Activated T-helper 1 cell treated with anti-CD3 and anti-CD28 coated beads, Interleukin-12 subunit alpha, Interleukin-12 subunit beta, Interleukin-2, Interleukin-4 antibody, amounts not matched to agents 30 ng/mL and 10 ng/mL and 1 ng/mL, durations not matched to agents 14 hours and 24 hours and 36 hours (primary cell): ENCODE results near the gene SPPL3. TPM values are rescaled to one million over a fixed set of nuclear protein-coding genes. Genes with fewer than 3 reads are reported as not detected.

Experiments used
- DNase-seq: peaks from one replicate; pipeline ENCODE4 v3.0.0; 2021; ENCODE audit warnings: low spot score
- H3K27ac Mint-ChIP-seq: one replicate; pipeline ENCODE4 v1.8.0; 2021; ENCODE audit warnings: mild to moderate bottlenecking, mixed read lengths
- H3K27me3 Mint-ChIP-seq: one replicate; pipeline ENCODE4 v1.8.0; 2022; ENCODE audit warnings: mild to moderate bottlenecking, moderate library complexity, mixed read lengths; ENCODE audit not compliant: insufficient read depth
- H3K36me3 Mint-ChIP-seq: one replicate; pipeline ENCODE4 v1.8.0; 2021; ENCODE audit warnings: low read depth, mixed read lengths
- H3K4me1 Mint-ChIP-seq: one replicate; pipeline ENCODE4 v1.8.0; 2021; ENCODE audit warnings: low read depth, mixed read lengths
- H3K4me3 Mint-ChIP-seq: one replicate; pipeline ENCODE4 v1.8.0; 2021; ENCODE audit warnings: mild to moderate bottlenecking, moderate library complexity, mixed read lengths
- H3K9me3 Mint-ChIP-seq: one replicate; pipeline ENCODE4 v1.8.0; 2021; ENCODE audit warnings: mixed read lengths
- intact Hi-C: fragments of 100-400 bp; cut with micrococcal nuclease; formaldehyde crosslinking; loops from one replicate; pipeline ENCODE4 v1.15.1; 2024
- total RNA-seq: library from RNA; stranded (reverse); gene quantifications from 2 replicates; pipeline ENCODE4 v1.2.3, GENCODE V29; 2022

SPPL3 gene
- total RNA-seq, 1 donor from 2014 or later: 27.3 TPM

DNA sequence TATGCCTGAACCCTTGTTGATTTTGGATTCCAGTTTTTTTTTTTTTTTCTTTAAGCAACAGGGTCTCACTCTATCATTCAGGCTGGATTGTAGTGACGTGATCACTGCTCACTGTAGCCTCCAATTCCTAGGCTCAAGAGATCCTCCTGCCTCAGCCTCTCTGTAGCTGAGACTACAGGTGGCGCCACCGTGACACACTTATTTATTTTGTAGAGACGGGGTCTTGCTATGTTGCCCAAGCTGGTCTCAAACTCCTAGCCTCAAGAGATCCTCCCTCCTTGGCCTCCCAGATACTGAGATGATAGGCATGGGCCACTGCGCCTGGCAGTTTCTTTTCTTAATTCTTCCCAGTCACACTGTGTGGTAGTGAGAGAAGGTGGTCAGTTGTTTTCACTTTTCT lies 153.4 kb downstream of the SPPL3 start:
- H3K4me1 Mint-ChIP-seq: peaks cover 5% of the 10 kb centered on the region
- intact Hi-C loops: no loop called here
- H3K27ac Mint-ChIP-seq: no peak overlapping the region
- DNase-seq: no peak
- H3K36me3 Mint-ChIP-seq: peaks cover 2% of the 10 kb centered on the region
- no peaks in the 10 kb centered on the region for H3K27me3 Mint-ChIP-seq
- no peak overlapping the region for H3K4me3 Mint-ChIP-seq
- peaks cover 13% of the 10 kb centered on the region for H3K9me3 Mint-ChIP-seq

DNA sequence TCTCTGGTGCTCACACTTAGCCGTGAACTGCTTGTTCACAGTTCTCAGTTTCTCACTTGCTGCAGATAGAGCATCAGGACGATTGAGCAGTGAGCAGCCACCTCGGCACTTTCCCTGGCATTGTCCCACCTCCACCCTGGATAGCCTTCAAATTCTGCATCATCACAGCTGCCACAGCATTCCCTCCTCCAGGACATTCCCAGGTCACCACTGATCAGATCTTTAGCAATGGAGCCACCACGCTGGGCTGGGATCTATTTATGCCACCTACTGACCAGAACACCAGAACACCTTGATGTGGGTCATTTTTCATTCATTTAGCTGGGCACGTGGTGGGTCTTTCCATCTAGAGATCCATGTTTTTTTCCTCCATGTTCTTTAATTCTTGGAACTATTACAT lies 154.9 kb downstream of the SPPL3 start:
- Mint-ChIP-seq H3K27me3 (no peaks in the 10 kb centered on the region), H3K4me3 (no peak overlapping the region), H3K27ac (no peak overlapping the region), H3K9me3 (peaks cover 4% of the 10 kb centered on the region), H3K36me3 (peaks cover 2% of the 10 kb centered on the region), H3K4me1 (peaks cover 5% of the 10 kb centered on the region)
- no peak for DNase-seq
- intact Hi-C loops: no loop called here

DNA sequence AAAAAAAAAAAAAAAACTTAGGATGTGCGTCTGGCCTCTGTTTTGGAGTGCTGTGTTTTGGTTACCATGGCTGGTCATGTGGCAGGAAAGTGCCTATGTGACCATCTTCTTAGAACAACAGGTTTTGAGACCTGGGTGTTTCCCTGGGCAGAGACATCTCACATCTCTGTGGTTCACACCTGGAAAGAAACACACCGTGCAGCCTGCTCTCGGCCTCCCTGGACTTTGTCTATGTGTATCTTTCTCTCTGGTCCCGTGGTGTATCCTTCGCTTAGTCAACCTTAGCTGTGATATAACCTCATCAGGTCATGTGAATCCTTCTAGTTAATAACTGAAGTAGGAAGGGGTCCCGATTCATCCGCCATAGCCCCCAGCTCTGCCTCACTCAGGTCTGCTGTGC lies 155.9 kb downstream of the SPPL3 start:
- intact Hi-C loops: no loop called here

DNA sequence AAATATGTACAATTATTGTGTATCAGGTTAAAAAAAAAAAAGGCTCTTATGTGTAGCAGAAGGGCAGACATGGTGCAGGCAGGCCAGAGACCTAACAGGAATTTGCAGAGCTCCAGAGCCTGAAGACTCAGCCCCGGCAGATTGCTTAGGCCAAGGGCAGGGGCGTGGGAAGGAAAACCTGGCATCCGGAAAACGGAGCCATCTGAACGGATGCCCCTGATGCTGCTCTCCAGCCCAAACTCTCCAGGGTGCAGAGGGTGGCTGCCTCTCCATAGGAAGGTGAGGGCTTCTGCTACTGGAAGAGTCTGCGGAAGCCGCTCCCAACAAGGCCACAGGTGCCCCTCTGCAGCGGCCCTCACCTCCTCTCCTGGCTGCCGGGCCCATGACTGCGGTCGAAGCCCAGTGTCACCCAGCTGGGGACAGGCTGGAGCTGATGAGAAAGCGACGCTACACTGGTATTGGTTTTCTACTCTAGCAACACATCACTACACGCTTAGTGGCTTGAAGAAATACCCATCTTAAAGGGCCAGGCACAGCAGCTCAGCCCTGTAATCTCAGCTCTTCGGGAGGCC lies 159.2 kb downstream of the SPPL3 start:
- intact Hi-C loops: no loop called here
- no peaks in the 10 kb centered on the region for H3K9me3 Mint-ChIP-seq
- no peaks in the 10 kb centered on the region for H3K4me1 Mint-ChIP-seq
- H3K27ac Mint-ChIP-seq: no peak overlapping the region
- H3K36me3 Mint-ChIP-seq: no peaks in the 10 kb centered on the region
- DNase-seq: no peak
- no peak overlapping the region for H3K4me3 Mint-ChIP-seq
- no peaks in the 10 kb centered on the region for H3K27me3 Mint-ChIP-seq

More for the DNA sequence above, 155.9 kb downstream of the SPPL3 start:
- no peaks in the 10 kb centered on the region for H3K36me3 Mint-ChIP-seq
- no peak overlapping the region for H3K4me3 Mint-ChIP-seq
- DNase-seq: no peak
- no peak overlapping the region for H3K27ac Mint-ChIP-seq
- no peaks in the 10 kb centered on the region for H3K4me1 Mint-ChIP-seq
- H3K27me3 Mint-ChIP-seq: no peaks in the 10 kb centered on the region
- no peaks in the 10 kb centered on the region for H3K9me3 Mint-ChIP-seq

DNA sequence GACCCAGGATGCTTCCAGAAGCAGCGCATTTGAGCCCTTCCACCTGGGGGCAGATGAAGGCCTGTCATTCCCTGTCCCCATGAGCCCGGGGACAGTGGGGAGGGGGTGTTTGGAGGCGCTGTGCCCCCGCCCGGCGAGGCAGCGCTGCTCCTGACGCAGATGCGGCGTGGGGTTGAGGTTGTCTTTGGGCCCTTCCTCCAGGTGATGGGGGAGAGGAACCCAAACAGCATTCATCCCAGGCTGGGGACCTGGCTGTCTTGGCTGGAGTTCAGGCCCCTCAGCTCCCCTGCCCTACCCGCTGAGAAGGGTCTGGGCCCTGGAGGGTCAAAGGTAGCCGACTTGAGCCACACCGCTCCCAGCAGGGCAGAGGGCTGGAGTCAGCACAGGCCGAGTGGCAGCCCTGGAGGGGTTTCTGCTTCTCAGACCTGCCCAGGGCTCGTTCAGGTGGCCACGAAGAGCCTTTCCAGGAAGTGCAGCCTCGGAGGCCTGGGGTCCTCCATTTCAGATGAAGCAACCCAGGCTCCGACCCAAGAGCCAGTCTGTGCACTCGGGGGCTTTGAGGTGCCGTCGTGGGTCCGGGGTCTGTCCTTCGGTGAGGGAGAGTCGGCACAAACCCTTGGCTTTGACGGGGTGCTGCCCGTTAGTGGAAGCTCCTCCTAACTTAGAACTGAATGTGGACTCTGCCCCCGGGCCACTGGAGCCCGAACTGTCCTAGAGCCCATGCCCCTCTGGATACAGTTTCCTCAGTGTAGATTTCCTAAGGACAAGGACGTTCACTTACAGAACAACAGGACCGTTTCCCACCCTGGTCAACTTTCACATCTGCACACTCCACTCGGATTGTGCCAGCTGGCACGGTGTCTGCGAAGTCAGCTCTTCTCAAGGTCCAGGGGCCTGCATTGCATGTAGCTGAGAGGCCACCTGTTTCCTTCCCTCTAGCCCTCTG lies 162.4 kb downstream of the SPPL3 start:
- DNase-seq: no peak
- intact Hi-C loops: no loop called here
- Mint-ChIP-seq H3K9me3 (no peaks in the 10 kb centered on the region), H3K4me3 (no peak overlapping the region), H3K4me1 (no peaks in the 10 kb centered on the region), H3K27ac (no peak overlapping the region), H3K36me3 (no peaks in the 10 kb centered on the region), H3K27me3 (no peaks in the 10 kb centered on the region)

DNA sequence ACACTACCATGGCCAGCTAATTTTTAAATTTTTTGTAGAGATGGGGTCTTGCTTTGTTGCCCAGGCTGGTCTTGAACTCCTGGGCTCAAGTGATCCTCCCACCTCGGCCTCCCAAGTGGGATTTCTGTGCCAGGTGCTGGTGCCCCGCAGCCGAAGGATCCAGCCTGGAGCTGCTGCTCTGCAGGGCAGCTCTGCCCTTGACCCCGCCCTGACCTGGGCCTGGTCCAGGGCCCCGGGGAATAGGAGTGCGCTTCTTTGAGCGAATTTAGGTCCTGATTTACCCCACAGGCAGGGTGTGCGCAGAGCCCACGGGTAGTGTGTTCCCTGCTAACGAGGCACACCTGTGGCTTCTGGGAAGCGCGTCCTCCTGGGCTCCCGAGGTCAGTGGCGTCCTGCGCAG lies 163.3 kb downstream of the SPPL3 start:
- intact Hi-C loops: no loop called here
- Mint-ChIP-seq H3K4me3 (no peak overlapping the region), H3K36me3 (no peaks in the 10 kb centered on the region), H3K27ac (no peak overlapping the region), H3K27me3 (no peaks in the 10 kb centered on the region), H3K4me1 (no peaks in the 10 kb centered on the region), H3K9me3 (no peaks in the 10 kb centered on the region)
- no peak for DNase-seq

DNA sequence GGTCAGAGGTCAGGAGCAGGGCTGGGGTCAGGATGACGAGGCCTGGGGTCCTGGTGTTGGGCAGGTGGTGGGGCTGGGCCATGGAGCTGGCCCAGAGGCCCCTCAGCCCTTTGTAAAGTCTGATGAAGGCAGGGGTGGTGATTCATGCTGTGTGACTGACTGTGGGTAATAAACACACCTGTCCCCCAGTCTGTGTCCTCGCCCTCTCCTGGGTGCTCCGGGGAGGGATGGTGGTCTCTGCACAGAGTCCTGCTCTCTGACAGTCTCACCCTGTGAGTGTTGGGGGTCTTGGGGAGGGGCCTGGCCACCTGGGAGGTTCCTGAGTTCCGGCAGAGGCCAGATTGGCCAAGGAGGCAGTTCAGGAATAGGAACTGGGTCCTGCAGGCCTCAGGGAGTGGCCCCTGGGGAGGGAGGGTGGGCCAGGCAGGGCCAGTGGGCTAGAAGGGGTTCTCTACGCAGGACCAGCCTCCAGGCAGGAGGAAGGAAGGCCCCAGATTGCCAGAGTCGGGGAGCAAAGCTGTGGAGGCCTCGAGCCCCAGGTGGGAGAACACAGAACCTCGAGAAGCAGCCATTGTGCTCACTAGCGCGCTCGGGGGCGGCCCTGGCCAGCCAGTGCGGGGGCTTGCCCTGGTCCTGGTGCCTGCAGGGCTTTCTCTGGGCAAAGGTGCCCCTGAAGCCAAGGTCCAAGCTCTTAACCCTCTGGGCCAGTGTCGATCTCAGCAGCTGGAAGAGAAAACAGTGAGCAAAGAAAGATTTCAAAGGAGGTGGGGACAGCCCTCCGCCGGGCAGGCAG lies 164.1 kb downstream of the SPPL3 start:
- H3K27me3 Mint-ChIP-seq: no peaks in the 10 kb centered on the region
- H3K36me3 Mint-ChIP-seq: no peaks in the 10 kb centered on the region
- intact Hi-C loops: no loop called here
- H3K4me3 Mint-ChIP-seq: no peak overlapping the region
- H3K9me3 Mint-ChIP-seq: no peaks in the 10 kb centered on the region
- no peak for DNase-seq
- no peaks in the 10 kb centered on the region for H3K4me1 Mint-ChIP-seq
- no peak overlapping the region for H3K27ac Mint-ChIP-seq

DNA sequence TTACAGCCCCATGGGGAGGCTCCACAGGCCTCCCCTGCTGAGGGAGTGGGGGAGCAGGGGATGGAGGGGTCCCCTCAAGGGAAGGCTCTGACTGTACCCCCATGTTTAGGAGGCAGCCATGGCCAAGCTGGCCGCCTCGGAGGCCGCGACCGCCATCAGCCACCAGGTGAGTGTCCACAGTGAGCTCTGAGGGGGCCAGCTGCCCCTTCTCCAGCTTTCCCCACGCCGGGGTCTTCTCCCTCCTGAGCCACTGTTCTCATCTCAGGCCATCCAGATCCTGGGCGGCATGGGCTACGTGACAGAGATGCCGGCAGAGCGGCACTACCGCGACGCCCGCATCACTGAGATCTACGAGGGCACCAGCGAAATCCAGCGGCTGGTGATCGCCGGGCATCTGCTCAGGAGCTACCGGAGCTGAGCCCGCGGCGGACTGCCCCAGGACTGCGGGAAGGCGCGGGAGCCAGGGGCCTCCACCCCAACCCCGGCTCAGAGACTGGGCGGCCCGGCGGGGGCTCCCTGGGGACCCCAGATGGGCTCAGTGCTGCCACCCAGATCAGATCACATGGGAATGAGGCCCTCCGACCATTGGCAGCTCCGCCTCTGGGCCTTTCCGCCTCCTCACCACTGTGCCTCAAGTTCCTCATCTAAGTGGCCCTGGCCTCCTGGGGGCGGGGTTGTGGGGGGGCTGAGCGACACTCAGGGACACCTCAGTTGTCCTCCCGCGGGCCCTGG lies 165.0 kb downstream of the SPPL3 start:
- no peak for DNase-seq
- Mint-ChIP-seq H3K27me3 (no peaks in the 10 kb centered on the region), H3K4me3 (no peak overlapping the region), H3K4me1 (no peaks in the 10 kb centered on the region), H3K9me3 (no peaks in the 10 kb centered on the region), H3K27ac (no peak overlapping the region), H3K36me3 (peaks cover 2% of the 10 kb centered on the region)
- intact Hi-C loops: no loop called here

DNA sequence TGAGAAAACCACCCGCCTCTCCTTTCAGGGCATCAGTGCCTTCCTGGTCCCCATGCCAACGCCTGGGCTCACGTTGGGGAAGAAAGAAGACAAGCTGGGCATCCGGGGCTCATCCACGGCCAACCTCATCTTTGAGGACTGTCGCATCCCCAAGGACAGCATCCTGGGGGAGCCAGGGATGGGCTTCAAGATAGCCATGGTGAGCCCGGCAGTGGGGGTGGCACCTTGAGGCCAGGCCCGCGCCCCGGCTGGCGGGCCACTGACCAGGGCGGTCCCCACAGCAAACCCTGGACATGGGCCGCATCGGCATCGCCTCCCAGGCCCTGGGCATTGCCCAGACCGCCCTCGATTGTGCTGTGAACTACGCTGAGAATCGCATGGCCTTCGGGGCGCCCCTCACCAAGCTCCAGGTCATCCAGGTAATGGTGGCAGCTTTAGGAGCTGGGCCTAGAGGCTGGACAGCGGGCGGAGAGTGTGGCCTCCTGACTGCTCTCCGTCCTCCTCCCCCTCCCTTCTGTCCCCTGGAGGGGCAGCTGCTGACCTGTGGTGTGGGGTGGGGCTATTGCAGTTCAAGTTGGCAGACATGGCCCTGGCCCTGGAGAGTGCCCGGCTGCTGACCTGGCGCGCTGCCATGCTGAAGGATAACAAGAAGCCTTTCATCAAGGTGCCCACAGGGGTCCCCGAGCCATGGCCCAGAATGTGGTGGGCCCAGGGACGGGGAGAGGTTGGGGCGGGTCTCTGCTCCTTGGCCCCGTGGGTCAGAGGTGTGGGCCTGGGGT lies 165.7 kb downstream of the SPPL3 start:
- H3K36me3 Mint-ChIP-seq: peaks cover 5% of the 10 kb centered on the region
- H3K9me3 Mint-ChIP-seq: no peaks in the 10 kb centered on the region
- H3K27me3 Mint-ChIP-seq: no peaks in the 10 kb centered on the region
- no peak for DNase-seq
- no peaks in the 10 kb centered on the region for H3K4me1 Mint-ChIP-seq
- intact Hi-C loops: no loop called here
- H3K4me3 Mint-ChIP-seq: no peak overlapping the region
- no peak overlapping the region for H3K27ac Mint-ChIP-seq

DNA sequence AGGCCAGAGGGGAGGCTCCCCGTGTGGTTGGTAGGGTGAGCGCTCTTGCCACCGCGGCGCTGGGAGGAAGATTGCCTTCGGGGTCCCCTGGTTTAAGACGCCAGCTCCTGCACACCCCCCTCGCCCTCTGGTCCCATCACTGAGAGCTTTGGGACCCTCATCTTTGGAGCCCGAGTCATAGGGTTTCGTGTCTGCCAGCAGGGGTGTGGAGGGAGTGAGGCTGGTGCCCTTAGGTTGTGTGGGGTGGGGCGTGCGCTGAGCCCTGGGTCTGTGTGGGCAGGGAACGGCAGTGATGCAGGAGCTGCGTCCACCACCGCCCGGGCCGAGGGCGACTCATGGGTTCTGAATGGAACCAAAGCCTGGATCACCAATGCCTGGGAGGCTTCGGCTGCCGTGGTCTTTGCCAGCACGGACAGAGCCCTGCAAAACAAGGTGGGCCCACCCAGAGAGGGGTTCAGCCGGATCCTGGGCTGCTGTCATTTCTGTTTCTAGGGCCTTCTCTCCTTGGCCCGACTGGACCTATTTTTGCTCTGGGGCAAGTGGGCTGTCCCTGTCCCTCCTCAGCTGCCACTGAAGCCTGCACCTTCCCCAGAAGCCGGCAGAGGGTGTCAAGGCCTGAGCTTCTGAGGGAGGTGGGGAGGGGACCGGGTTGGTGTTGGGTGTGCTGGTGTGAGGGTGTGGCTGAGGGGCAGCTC lies 166.5 kb downstream of the SPPL3 start:
- DNase-seq: no peak
- intact Hi-C loops: no loop called here
- Mint-ChIP-seq H3K4me1 (no peaks in the 10 kb centered on the region), H3K27ac (no peak overlapping the region), H3K9me3 (no peaks in the 10 kb centered on the region), H3K4me3 (no peak overlapping the region), H3K36me3 (peaks cover 5% of the 10 kb centered on the region), H3K27me3 (no peaks in the 10 kb centered on the region)

DNA sequence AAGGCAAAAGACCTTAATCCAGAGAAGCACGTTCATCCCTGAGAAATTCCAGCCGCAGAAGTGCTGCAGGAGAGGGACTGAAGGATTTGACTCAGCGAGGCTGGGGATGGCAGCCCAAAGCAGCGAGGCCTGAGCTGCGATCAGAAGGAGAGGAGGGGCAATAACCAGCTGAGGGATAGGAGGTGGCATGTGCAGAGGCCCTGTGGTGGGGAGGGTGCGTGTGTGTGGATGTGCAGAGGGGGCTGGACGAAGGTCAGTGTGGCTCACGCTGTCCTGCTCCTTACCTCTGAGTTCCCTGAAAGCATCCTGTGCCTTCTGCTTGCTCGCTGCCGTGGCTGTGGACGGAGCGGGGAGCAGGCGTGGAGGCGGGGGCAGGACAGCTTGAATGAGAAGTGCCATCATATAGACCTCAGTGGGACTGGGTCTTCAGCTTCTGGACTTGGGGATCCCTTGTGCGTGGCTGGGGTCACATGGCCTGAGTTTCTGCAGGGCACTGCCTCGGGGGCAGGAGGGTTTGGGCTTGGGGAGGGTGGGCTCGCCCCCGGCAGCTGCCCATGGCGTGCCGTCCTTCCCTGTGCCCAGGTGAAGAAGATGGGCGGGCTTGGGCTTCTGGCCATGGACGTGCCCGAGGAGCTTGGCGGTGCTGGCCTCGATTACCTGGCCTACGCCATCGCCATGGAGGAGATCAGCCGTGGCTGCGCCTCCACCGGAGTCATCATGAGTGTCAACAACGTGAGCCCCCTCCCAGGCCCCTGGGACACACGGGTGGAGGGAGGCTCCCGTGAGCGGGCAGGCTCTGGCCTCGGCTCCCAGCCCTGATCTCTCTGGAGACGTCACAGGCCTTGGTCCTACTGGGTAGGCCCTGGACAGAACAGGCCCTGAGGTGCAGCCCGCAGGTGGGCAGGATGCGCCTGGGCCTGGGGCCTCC lies 167.5 kb downstream of the SPPL3 start:
- Mint-ChIP-seq H3K4me3 (no peak overlapping the region), H3K4me1 (no peaks in the 10 kb centered on the region), H3K9me3 (no peaks in the 10 kb centered on the region), H3K36me3 (peaks cover 5% of the 10 kb centered on the region), H3K27me3 (no peaks in the 10 kb centered on the region), H3K27ac (peak overlapping the region; percentile 6)
- no peak for DNase-seq
- intact Hi-C loops: no loop called here
